HG02970 (cell line): ENCODE data around the gene PLB1.
"Not testable (repeated sequence)": the region's sequence is repeated elsewhere in the genome, so short reads cannot be mapped to it uniquely, and the experiment has no call there.

ENCODE experiments used
- ATAC-seq: cut with Tn5 transposase; IDR thresholded peaks from one replicate; pipeline ENCODE4 v1.9.1; 2021; ENCODE audit warnings: mild to moderate bottlenecking, moderate library complexity, moderate number of reproducible peaks; ENCODE audit not compliant: unreplicated experiment, low FRiP score

The PLB1 gene

DNA sequence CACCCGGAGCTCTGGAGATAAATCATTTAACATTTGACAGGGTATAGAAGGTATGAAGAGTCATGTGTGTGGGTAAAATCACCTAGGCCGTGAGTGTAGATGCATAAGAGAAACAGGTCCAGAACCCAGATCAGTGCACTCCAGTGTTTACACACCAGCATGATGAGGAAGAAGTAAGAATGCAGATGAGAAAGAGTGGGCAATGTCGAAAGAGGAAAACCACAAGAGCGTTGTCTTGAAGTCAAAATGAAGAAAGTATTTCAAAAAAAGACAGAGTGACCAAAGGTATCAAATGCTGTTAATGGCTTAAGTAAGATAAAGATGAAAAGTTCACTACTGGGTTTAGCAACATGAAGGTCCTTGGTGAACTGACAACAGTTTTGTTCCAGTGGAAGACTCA, 32.0 kb upstream of the PLB1 start:
- ATAC-seq, result no peak

DNA sequence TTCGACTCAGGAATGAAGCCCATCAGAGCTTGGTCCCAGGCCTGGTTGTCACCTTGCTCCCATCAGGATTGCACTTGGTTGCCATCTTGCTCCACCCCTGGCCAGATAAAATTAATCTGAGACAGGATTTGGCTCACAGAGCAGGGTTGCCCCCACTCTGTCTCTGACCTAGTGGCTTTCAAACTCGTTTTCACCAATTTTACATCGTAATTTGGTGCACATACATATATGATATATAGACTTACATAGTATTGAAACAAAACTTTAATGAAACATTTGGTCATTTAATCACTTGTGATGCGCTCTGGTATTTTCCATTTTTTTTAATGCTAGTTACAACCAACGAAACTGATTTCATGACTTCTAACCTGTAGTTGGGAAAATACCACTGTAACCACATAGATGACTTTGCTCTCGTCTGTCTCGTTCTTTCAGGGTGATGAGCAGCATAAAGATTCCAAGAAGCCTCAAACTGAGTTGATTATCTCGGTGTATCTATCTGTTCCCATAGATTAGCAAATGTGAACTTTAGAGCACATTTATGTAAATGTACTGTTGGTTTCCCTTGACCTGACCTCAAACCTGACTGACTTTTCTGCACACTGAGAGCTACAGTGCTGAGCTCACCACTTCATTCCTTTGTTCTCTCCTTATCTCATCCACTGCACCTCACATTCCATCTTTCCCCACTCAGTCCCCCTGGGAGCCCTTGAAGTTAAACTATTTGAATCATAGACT, 30.5 kb upstream of the PLB1 start:
- no peak for ATAC-seq

DNA sequence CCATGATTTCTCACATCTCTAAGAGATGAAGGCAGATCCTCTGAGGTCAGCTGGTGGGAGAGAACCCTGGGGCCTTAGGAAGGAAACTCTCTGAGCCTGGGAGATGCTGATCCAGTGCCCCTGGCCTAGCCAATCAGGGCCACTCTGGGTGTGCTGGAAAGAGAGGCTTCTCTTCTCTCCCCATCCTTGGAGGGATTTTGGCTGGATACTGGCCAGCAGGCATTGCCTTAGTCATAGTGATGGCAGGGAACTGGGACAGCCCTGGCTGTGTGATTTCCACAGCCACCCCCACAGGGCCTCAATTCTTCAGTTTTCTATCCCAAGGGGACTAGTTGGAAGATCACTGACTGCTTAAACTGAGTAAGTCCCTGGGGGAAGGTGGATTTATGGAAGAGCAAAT, 26.6 kb upstream of the PLB1 start:
- no peak for ATAC-seq

DNA sequence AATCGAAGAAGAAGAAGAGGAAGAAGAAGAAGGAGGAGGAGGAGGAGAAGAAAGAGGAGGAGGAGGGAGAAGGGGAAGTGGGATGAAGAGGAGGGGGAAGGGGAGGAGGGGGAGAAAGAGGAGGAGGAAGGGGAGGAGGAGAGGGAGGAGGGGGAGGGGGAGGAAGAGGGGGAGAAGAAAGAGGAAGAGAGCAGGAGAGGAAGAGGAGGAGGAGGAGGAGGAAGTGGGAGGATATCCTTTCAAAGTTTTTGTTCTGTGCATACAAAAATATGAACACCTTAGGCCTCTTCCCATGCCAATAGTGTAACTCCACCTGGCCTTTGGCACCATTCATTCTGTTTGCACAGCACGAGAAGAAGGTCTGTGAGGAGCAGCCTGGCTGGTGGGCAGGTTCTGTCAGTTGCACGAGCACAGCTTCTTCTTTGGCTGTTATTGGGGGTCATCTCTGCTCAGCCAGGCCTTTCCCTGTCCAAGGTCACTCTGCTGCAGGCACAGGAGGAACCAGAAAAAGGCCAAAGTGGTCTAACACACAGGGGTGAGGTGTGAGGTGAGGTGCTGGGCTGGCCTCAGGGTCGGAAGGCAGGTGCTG, 25.8 kb upstream of the PLB1 start:
- no peak for ATAC-seq

DNA sequence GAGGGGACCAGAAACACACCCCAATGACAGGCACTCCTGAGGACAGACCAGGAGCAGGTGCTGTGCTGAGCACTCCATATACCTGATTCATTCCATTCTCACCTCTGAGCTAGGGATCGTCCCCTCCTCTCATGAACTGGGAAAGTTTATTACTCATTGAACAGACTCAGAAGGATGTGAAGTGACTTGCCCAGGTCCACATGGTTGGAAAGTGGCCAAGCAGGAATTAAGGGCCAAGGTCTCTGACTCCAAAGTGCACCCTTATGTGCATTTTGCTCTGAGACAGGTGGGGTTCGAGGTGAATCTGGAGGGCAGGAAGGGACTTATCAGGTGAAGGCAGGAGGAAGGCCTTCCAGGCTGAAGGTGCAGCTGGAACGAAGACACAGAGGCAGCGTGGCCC, 25.1 kb upstream of the PLB1 start:
- no peak for ATAC-seq

DNA sequence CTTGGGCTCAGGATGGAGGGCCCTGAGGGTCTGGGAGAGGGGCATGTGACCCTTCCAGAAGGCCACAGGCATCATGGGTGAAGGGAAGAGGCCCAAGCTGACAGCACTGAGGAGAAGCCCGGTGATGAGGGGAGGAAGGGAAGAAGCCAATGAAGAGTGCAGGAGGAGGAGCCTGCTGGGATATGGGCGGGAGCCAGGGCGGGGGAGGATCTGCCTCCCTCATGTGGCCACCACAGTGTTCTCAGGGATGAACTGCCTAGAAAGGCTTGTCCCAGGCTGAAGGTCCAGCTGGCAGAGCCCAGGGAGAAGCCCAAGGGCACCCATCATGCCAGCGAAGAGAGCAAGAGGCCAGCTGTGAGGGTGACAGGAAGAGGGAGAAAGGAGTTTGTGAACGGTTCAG, 24.6 kb upstream of the PLB1 start:
- ATAC-seq, result no peak

DNA sequence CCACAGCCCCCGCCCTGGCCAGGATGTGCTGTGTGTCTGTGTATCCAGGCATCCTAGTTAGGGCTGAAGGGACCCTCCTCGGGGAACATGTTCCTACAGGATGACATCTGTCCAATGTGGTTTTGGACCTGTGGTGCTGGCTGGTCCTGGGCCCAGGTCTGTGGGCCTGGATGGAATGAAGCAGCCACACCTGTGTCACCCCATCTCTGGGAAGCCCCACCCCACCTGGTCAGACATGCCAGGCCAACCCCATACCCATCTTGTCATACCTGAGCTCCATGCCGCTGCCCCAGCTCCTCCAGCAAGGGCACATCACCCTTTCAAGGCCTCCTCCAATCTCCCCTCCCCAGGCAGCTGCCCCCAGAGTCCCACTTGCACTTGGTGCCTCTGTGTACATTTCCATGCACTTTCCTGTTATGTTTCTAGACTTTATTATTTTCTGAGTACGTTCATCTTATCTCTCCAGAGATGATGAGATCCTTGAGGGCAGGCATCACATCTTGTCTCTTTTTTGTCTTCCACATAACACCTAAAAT, 24.1 kb upstream of the PLB1 start:
- no peak for ATAC-seq

DNA sequence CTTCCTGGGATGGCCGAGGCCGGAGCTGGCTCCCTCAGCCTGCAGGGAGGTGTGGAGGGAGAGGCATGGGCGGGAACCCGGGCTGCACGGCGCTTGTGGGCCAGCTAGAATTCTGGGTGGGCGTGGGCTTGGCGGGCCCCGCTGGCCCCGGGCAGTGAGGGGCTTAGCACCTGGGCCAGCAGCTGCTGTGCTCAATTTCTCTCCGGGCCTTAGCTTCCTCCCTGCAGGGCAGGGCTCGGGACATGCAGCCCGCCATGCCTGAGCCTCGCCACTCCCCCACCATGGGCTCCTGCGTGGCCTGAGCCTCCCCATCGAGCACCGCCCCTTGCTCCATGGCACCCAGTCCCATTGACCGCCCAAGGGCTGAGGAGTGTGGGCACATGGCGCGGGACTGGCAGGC, 23.2 kb upstream of the PLB1 start:
- ATAC-seq, result not testable (repeated sequence)

DNA sequence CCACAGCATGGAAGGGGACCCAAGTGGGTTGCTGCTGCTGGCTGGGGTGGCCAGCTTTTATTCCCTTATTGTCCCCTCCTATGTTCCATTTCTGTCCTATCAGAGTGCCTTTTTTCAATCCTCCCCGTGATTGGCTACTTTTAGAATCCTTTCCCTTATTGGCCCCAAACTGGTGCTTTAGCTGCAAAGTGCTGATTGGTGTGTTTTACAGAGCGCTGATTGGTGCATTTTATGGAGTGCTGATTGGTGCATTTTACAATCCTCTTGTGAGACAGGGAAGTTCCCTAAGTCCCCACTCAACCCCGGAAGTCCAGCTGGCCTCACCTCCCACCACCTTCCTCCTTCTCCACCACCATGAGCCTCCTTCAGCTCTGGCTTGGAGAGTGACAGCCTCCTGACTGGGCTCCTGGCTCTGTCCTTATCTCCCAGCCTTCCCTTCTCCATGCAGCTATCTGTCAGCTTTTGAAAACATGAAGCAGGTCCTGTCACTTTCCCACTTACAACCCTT, 20.7 kb upstream of the PLB1 start:
- no peak for ATAC-seq

DNA sequence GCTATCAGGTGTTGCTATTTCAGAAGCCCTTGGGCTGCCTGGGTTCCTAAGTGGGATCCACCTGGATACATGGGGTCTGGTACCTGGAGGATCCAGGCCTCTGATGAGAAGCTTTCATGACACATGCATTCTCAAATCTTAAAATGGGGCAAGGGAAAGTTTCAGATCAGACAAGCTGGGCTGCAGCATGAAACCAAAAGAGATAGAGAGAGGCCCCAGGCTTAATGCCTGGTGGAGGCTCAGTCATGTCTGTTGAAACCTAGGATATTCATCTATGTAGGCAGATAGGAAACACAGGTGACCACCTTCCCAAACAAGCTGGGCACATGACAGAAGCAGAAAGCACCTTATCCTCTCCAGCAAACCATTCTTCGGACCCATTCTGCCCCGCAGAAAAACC, 18.8 kb upstream of the PLB1 start:
- ATAC-seq, result no peak

DNA sequence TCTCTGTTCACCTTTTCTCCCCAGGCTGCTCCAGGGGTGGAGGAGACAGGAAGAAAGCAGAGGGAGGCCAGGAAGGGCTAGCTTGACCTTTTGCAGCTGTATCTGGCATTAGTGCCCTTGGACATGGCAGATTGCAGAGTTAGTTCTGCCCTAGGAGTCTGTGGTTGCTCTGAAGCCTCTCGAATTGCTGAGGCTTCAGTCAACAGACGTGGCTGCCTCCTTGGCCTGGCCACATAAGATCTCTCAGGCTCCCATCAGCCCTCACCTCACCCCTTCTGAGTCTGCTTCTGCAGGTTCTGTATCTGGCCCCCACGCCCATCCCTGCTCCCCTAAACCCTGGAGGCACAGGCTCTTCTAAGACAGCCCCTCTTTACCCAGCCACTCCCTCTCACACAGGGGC, 18.2 kb upstream of the PLB1 start:
- ATAC-seq, result no peak

DNA sequence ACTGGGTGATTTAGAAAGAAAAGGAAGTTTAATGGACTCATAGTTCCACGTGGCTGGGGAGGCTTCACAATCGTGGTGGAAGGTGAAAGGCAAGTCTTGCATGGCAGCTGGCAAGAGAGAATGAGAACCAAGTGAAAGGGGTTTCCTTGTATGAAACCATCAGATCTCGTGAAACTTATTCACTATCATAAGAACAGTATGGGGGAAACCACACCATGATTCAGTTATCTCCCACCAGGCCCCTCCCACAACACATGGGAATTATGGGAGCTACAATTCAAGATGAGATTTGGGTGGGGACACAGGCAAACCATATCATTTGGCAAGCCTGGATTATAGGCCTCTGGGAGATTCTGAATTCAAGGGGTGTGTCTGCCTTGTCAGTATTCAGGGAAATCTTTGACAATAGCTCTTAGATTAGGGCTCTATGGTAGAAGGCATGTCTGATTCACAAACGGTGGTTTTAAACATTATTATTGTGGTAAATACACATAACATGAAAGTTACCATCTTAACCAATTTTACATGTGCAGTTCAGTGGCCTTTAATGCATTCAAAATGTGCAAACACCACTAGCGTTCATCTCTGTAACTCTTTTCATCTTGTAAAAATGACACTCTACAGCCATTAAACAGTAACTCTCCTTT, 15.3 kb upstream of the PLB1 start:
- ATAC-seq, result no peak

DNA sequence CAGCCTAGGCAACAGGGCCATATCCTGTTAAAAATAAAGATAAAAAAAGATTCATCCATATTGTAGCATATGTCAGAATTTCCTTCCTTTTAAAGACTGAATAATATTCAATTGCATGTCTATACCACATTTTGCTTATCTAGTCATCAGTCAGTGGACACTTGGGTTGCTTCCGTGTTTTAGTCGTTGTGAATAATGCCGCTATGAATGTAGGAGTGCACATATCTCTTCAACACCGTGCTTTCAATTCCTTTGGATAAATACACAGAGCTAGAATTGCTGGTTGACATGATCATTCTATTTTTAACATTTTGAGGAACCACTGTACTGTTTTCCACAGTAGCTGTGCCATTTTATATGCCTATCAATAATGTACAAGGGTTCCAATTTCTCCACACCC, 14.0 kb upstream of the PLB1 start:
- no peak for ATAC-seq

DNA sequence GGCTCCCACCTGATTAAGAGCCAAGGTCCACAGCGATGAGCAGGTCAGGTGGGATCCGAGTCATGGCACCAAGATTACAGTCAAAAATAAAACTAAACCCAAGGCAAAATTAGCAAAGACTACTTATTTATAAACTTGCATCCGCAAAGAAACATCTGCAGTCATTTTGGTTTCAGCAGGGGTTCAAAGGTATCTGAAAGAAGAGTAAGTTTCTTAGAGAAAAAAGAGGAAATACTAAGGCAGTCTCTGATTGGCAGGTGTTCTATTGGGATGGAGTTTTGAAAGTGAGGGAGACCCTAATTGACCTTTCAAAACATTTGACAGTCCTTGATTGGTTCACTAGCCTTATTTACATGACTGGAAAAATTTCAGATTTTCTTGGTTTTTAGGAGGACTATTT, 11.0 kb upstream of the PLB1 start:
- ATAC-seq, result no peak

DNA sequence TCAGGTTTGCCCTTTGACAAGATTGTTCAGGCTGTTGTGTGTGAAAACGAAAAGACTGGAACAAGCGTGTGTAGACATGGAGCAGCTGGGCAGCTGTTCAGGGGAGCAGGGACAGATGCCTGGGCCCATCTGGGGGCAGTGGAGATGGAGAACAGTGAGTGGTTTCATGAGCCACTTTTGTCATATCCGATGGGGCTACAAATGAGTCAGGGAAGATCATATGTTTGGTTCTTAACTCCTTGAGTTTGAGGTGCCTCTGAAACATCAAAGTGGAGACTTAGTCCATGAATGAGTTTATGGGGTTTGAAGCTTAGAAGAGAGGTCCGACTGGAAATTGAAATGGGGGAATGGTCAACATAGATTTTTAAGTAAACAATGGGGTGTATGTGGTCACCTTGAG, 9.3 kb upstream of the PLB1 start:
- no peak for ATAC-seq

DNA sequence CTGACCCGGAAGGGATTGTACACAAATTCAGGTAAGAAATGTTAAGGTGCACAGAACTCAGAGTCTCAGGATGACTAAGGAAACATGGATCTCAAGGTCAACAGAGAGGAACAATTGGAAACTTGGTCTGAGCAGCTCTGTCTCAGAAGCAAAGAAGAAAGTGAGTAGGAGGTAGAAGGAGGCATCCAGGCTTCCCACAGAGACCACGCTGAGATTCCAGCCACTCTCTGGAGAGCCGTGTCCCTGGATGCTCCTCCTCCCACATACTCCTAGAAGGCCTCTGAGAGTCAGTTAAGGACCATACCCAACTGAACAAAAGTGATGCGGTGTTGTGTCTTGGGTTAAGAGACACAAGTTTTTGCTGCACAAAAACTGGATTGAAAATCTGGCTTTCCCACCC, 8.6 kb upstream of the PLB1 start:
- no peak for ATAC-seq

DNA sequence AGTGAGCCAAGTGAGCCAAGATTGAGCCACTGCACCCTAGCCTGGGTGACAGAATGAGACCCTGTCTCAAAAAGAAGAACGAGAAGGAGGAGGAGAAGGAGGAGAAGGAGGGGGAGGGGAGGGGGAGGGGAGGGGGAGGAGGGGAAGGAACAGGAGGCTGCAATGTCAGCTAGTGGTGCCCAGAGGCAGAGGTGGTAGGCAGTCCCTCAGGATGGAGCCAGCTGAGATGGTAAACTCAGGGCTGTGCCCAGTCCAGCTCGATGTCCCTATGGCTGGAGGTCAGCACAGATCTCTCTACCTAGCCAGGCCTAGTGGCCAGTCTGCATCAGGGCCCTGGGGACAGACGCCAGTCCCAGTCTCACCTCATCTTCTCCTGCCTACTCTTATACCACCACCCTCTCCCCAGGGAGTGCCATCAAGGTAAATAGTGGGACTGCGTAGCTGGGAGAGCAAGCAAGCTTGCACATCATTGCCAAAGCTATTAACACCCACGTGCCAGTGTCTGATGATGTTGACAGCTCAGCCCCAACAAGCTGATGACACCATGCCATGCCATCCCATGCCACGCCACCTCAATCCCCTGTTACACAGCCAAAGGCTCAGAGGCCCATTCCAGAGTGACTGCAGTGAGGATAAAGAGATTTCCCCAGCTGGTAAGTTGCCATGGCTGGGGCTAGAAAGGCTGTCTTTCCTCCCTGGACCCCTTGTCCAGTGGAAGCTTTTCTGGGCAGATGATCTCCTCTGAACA, 7.6 kb upstream of the PLB1 start:
- ATAC-seq, result no peak

DNA sequence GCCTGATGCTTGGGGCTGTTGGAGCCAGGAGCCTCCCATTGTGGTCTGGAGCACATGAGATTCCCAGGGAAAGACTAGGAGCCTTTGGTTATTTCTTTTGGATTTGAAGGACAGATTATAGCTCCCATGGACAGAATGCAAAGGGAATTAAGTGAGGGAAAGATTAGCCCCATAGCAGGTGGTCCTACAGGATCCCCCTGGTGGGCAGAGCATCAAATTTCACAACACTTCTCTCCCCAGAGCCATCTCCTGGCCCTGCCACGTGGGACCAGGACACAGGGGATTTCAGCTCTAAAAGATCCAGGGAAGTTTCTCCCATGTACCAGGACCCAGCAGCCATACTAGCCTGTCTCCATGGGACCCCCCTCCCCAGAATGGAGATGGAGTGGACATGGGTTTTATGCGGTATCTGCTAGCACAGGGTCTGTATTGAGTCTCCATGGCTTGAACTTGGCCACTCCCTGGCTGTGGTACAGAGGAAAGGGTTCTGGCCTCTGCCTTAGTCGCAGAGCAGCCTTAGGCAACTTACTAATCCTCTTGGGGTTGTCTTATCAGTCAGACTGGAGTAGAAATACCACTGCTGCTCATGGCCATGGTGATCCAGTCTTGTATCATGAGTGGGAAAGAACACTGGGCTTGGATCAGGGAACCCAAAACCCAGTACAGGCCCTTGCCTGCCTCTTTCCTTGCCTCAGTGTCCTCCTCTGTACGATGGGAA, 6.8 kb upstream of the PLB1 start:
- no peak for ATAC-seq

DNA sequence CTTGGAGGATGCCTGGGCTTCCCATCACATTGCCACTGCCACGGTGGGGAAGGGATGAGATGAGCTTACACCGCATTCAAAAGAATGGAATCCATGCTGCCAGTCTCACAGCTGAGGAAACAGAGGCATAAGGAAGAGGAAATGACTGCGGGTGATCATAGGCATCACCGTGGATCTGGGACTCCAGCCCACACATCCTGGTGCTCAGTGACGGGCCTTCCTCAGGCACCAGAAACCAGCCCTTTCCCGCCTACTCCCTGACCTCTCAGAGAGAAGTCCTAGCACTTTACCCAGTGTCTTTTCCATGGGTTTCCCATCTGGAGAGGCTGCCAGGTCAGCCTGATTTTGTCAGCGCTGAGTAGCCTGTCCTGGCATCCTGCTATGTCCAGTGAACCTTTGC, 5.3 kb upstream of the PLB1 start:
- no peak for ATAC-seq

DNA sequence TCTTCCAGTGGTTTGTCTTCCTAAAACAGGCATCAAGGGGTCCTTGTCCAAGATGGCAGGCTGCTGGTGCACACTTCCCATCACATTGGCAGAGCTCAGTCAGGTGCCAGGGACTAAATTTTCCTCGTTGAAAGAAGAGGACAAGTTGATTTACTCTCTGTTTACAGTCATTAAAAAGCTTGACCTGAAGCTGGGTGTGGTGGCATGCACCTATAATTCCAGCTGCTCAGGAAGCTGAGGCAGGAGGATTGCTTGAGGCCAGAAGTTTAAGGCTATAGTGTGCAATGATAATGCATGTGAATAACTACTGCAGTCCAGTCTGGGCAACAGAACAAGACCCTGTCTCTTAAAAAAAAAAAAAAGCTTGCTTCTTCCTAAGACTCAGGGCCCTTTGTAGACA, 3.6 kb upstream of the PLB1 start:
- ATAC-seq, result no peak
